ENCODE results near the gene ARL15.

The ARL15 gene

GRCh38 chr5:54305737-54306136 is 4.6 kb downstream of the ARL15 start:
- peaks cover 4% of the 10 kb centered on the region for H3K4me1 ChIP-seq (ENCODE audit: insufficient read depth, low read length)
- H3K9me3 ChIP-seq (ENCODE audit: control insufficient read depth, insufficient read depth, low read length): no peaks in the 10 kb centered on the region

GRCh38 chr5:54304040-54304439 is 6.3 kb downstream of the ARL15 start:
- no peaks in the 10 kb centered on the region for H3K36me3 ChIP-seq (ENCODE audit: insufficient read depth, low read length)
- H3K9ac ChIP-seq (ENCODE audit: low read depth, low read length): no peak overlapping the region
- H3K4me1 ChIP-seq (ENCODE audit: insufficient read depth, low read length): peaks cover 3% of the 10 kb centered on the region
- no peaks in the 10 kb centered on the region for H3K9me3 ChIP-seq (ENCODE audit: control insufficient read depth, insufficient read depth, low read length)

More at GRCh38 chr5:54305737-54306136, 4.6 kb downstream of the ARL15 start:
- no peaks in the 10 kb centered on the region for H3K36me3 ChIP-seq (ENCODE audit: insufficient read depth, low read length)
- H3K9ac ChIP-seq (ENCODE audit: low read depth, low read length): no peak overlapping the region

DNA sequence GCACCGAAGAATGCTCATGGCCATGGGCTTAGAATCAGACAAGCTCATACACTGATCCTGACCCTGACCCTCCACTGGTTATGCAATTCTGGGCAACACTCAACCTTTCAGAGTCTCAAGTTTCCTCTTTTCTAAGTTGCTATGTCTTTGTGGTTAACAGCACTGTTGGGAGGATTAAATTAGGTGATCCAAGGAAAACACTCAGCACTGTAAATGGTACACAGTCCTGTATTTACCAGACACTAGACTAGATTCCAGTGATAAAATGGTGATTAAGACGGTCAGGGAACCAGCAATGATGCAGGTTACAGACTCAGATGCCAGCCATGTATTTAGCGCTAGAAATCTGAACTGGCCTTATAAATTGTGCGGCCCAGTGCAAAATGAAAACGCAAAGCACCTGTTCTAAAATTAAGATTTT is 8.1 kb downstream of the ARL15 start:
- Histone ChIP-seq H3K9me3 (ENCODE audit: control insufficient read depth, insufficient read depth, low read length) (no peaks in the 10 kb centered on the region), H3K9ac (ENCODE audit: low read depth, low read length) (no peak overlapping the region), H3K4me1 (ENCODE audit: insufficient read depth, low read length) (no peaks in the 10 kb centered on the region), H3K36me3 (ENCODE audit: insufficient read depth, low read length) (no peaks in the 10 kb centered on the region)

DNA sequence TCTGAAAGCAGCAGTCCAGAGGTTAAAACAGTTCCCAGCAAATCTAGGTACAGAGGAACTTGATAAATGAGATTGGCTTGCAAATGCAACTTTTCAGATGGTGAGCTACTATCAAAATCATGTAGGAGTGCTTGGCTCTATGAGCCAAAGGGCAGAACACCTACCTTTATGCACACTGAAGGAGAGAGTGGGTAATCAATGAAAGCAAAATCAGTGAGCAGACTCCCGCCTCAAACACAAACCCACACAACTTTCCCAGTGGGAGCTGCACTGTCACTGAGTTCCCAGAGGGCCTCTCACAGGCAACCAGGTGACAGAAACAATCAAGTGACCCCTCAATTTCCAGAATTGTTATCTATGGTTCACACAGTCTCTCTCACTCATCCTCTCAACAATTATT is 8.5 kb downstream of the ARL15 start:
- Histone ChIP-seq H3K36me3 (ENCODE audit: insufficient read depth, low read length) (no peaks in the 10 kb centered on the region), H3K9me3 (ENCODE audit: control insufficient read depth, insufficient read depth, low read length) (no peaks in the 10 kb centered on the region), H3K4me1 (ENCODE audit: insufficient read depth, low read length) (no peaks in the 10 kb centered on the region)

GRCh38 chr5:54301220-54301619 is 9.2 kb downstream of the ARL15 start:
- Histone ChIP-seq H3K4me1 (ENCODE audit: insufficient read depth, low read length) (peaks cover 5% of the 10 kb centered on the region; the same call in 1 of the 2 replicates), H3K9me3 (ENCODE audit: control insufficient read depth, insufficient read depth, low read length) (no peaks in the 10 kb centered on the region), H3K36me3 (ENCODE audit: insufficient read depth, low read length) (no peaks in the 10 kb centered on the region), H3K9ac (ENCODE audit: low read depth, low read length) (no peak overlapping the region)

More for the DNA sequence above, 8.5 kb downstream of the ARL15 start:
- H3K9ac ChIP-seq (ENCODE audit: low read depth, low read length): no peak overlapping the region

DNA sequence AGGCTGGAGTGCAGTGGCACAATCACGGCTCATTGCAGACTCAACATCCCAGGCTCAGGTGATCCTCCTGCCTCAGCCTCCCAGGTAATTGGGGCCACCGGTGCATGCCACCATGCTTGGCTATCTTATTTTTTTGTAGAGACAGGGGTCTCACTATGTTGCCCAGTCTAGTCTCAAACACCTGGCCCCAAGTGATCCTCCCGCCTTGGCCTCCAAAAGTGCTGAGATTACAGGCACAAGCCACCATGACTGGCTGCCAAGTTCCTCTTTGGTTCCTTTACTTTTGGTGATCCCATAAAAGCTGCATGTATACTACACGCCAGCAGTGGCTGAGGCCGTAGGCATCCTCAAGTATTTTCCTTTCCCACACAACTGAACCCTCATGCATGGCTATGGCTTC is 11.4 kb downstream of the ARL15 start:
- Histone ChIP-seq H3K9me3 (ENCODE audit: control insufficient read depth, insufficient read depth, low read length) (no peaks in the 10 kb centered on the region), H3K36me3 (ENCODE audit: insufficient read depth, low read length) (no peaks in the 10 kb centered on the region), H3K9ac (ENCODE audit: low read depth, low read length) (no peak overlapping the region), H3K4me1 (ENCODE audit: insufficient read depth, low read length) (peaks cover 12% of the 10 kb centered on the region)

DNA sequence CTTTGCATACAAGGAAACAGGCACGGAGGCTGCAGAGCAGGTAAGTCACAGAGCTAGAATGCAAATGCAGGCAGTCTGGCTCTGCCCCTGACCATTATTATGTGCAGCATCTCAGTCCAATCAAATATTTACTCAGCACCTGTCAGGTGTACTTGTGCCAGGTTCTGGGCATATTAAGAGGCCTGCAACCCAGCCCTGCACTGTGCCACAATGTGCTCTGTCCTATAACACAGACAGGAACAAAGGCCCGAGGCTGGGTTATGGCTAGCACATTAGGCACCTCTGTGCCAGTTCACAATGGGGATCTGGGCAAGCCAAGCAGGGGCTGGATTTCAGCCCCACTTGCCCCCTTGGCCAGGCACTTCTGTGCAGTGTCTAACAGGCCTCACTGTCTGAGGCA is 14.0 kb downstream of the ARL15 start:
- Histone ChIP-seq H3K36me3 (ENCODE audit: insufficient read depth, low read length) (no peaks in the 10 kb centered on the region), H3K4me1 (ENCODE audit: insufficient read depth, low read length) (peaks cover 12% of the 10 kb centered on the region), H3K9me3 (ENCODE audit: control insufficient read depth, insufficient read depth, low read length) (no peaks in the 10 kb centered on the region), H3K9ac (ENCODE audit: low read depth, low read length) (no peak overlapping the region)

GRCh38 chr5:54295651-54296276 is 14.6 kb downstream of the ARL15 start:
- Histone ChIP-seq H3K36me3 (ENCODE audit: insufficient read depth, low read length) (no peaks in the 10 kb centered on the region), H3K9me3 (ENCODE audit: control insufficient read depth, insufficient read depth, low read length) (no peaks in the 10 kb centered on the region), H3K4me1 (ENCODE audit: insufficient read depth, low read length) (peaks cover 12% of the 10 kb centered on the region), H3K9ac (ENCODE audit: low read depth, low read length) (no peak overlapping the region)

- Histone ChIP-seq H3K4me1 (ENCODE audit: insufficient read depth, low read length) (peaks cover 19% of the 10 kb centered on the region), H3K36me3 (ENCODE audit: insufficient read depth, low read length) (no peaks in the 10 kb centered on the region), H3K9me3 (ENCODE audit: control insufficient read depth, insufficient read depth, low read length) (no peaks in the 10 kb centered on the region), H3K9ac (ENCODE audit: low read depth, low read length) (no peak overlapping the region)
These were observed 16.2 kb downstream of the ARL15 start for GRCh38 chr5:54294097-54294667.

DNA sequence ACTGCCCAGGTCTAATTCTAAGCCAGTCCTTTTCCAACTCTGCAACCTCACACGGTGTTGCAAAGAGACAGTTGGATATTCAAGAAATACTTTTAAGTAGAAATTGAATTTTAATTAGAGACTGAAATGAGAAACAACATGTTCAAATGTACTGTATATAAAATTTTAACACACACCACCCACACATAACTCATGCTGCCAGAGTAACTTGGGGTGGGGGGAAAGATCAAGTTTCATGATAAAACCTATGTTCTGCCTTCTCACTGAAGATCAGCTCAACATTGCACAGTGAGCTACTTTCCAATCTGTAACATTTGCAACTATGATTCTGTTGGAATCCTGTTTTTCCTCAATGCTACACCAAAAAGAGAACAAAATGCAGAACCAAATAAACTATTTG is 17.5 kb downstream of the ARL15 start:
- Histone ChIP-seq H3K36me3 (ENCODE audit: insufficient read depth, low read length) (no peaks in the 10 kb centered on the region), H3K9ac (ENCODE audit: low read depth, low read length) (no peak overlapping the region), H3K9me3 (ENCODE audit: control insufficient read depth, insufficient read depth, low read length) (0 out of 2 replicates have a peak, but pooled peaks cover 4% of the 10 kb centered on the region)

DNA sequence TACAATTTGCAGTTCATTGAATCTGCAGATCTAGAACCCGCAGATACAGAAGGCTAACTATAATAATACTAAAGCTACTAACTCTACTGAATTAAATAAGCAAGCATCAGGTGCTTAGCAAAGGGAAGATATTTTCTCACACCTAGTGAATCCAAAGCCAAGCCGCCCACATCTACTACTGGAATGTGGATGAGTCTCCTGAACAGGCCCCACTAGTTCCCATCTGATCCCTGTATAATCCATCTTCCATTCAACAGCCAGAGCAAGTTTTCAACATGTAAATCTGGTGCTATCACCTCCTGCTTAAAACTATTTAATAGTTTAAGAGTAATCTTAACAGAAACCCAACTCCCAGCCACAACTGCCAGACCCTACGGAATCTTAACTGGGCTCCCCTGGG is 18.9 kb downstream of the ARL15 start:
- H3K4me1 ChIP-seq (ENCODE audit: insufficient read depth, low read length): peaks cover 16% of the 10 kb centered on the region
- 0 out of 2 replicates have a peak, but pooled peaks cover 4% of the 10 kb centered on the region for H3K9me3 ChIP-seq (ENCODE audit: control insufficient read depth, insufficient read depth, low read length)
- no peaks in the 10 kb centered on the region for H3K36me3 ChIP-seq (ENCODE audit: insufficient read depth, low read length)
- H3K9ac ChIP-seq (ENCODE audit: low read depth, low read length): no peak overlapping the region

More for the DNA sequence above, 17.5 kb downstream of the ARL15 start:
- peaks cover 19% of the 10 kb centered on the region for H3K4me1 ChIP-seq (ENCODE audit: insufficient read depth, low read length)

DNA sequence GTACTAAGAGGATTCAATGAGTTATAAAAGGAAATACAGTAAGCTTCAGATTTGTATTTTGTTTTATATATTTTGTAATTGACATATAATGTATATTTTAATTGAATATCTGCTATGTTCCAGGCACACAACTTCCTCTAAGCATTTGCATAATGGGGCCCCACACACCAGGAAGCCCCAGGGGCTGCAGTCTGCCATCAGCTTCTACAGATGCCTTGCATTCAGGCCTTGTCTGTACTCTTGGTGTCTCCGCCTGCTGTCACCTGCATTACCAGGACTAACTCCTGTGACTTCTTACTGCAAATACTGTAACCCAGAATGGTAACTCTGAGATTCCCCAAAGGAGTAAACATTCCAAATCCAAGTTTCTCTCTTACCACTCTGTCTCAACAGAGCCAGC is 20.6 kb downstream of the ARL15 start:
- Histone ChIP-seq H3K9ac (ENCODE audit: low read depth, low read length) (no peak overlapping the region), H3K4me1 (ENCODE audit: insufficient read depth, low read length) (peaks cover 7% of the 10 kb centered on the region; the same call in 1 of the 2 replicates), H3K36me3 (ENCODE audit: insufficient read depth, low read length) (no peaks in the 10 kb centered on the region), H3K9me3 (ENCODE audit: control insufficient read depth, insufficient read depth, low read length) (0 out of 2 replicates have a peak, but pooled peaks cover 4% of the 10 kb centered on the region)

GRCh38 chr5:54288568-54289217 is 21.7 kb downstream of the ARL15 start:
- Histone ChIP-seq H3K9me3 (ENCODE audit: control insufficient read depth, insufficient read depth, low read length) (0 out of 2 replicates have a peak, but pooled peaks cover 4% of the 10 kb centered on the region), H3K4me1 (ENCODE audit: insufficient read depth, low read length) (peaks cover 7% of the 10 kb centered on the region; the same call in 1 of the 2 replicates), H3K36me3 (ENCODE audit: insufficient read depth, low read length) (no peaks in the 10 kb centered on the region; the same call in 1 of the 2 replicates), H3K9ac (ENCODE audit: low read depth, low read length) (no peak overlapping the region)

DNA sequence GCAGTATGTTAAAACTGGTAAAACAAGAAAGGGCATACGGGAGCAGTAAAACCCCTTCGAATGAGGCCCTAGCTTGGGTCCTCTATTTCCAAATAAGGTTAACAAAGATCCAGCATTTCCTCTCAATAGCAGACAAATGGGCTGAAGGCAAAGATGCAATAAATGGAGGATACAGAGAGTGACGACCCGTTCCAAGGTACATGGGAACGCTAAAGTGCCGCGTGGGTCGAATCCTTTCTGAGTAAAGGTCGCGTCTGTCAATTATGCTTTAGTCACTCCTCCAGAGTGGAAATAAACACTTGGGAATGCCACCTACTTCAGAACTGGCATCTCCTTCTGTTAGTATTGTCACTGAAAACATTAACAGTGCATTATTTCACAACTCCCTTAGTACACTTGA is 24.7 kb downstream of the ARL15 start:
- H3K36me3 ChIP-seq (ENCODE audit: insufficient read depth, low read length): no peaks in the 10 kb centered on the region; the same call in 1 of the 2 replicates
- H3K9me3 ChIP-seq (ENCODE audit: control insufficient read depth, insufficient read depth, low read length): 0 out of 2 replicates have a peak, but pooled peaks cover 4% of the 10 kb centered on the region
- no peak overlapping the region for H3K9ac ChIP-seq (ENCODE audit: low read depth, low read length)
- H3K4me1 ChIP-seq (ENCODE audit: insufficient read depth, low read length): peaks cover 7% of the 10 kb centered on the region; the same call in 1 of the 2 replicates
